ENCODE data around the gene DIAPH2.

Gene DIAPH2

GRCh38 chrX:97210501-97210900 lies 525.9 kb downstream of the DIAPH2 start:
- TF ChIP-seq CTCF (conservative IDR thresholded peaks at IDR 0.05; ENCODE audit: low read depth, low read length), result no peak
- H3K4me3 ChIP-seq (ENCODE audit: low read length), result no peak overlapping the region
- no peak for DNase-seq (ENCODE audit: low read depth)

- no peak for TF ChIP-seq CTCF (conservative IDR thresholded peaks at IDR 0.05; ENCODE audit: low read depth, low read length)
- H3K4me3 ChIP-seq (ENCODE audit: low read length), result no peak overlapping the region
- DNase-seq (ENCODE audit: low read depth), result no peak
These were observed 526.4 kb downstream of the DIAPH2 start for GRCh38 chrX:97211070-97211469.

GRCh38 chrX:97215186-97215585 lies 530.5 kb downstream of the DIAPH2 start:
- no peak for DNase-seq (ENCODE audit: low read depth)
- no peak overlapping the region for H3K4me3 ChIP-seq (ENCODE audit: low read length)

GRCh38 chrX:97224148-97224547 lies 539.5 kb downstream of the DIAPH2 start:
- no peak for DNase-seq (ENCODE audit: low read depth)
- no peak overlapping the region for H3K4me3 ChIP-seq (ENCODE audit: low read length)
- no peak for TF ChIP-seq CTCF (conservative IDR thresholded peaks at IDR 0.05; ENCODE audit: low read depth, low read length)

More at GRCh38 chrX:97215186-97215585, 530.5 kb downstream of the DIAPH2 start:
- no peak for TF ChIP-seq CTCF (conservative IDR thresholded peaks at IDR 0.05; ENCODE audit: low read depth, low read length)

- no peak for TF ChIP-seq CTCF (conservative IDR thresholded peaks at IDR 0.05; ENCODE audit: low read depth, low read length)
- H3K4me3 ChIP-seq (ENCODE audit: low read length), result no peak overlapping the region
- no peak for DNase-seq (ENCODE audit: low read depth)
These were observed 544.7 kb downstream of the DIAPH2 start for GRCh38 chrX:97229318-97229717.

GRCh38 chrX:97230948-97231347 lies 546.3 kb downstream of the DIAPH2 start:
- TF ChIP-seq CTCF (conservative IDR thresholded peaks at IDR 0.05; ENCODE audit: low read depth, low read length), result no peak
- no peak for DNase-seq (ENCODE audit: low read depth)
- no peak overlapping the region for H3K4me3 ChIP-seq (ENCODE audit: low read length)

GRCh38 chrX:97234471-97235081 lies 549.9 kb downstream of the DIAPH2 start:
- DNase-seq (ENCODE audit: low read depth), result no peak

More at GRCh38 chrX:97234471-97235081, 549.9 kb downstream of the DIAPH2 start:
- TF ChIP-seq CTCF (conservative IDR thresholded peaks at IDR 0.05; ENCODE audit: low read depth, low read length), result no peak
- H3K4me3 ChIP-seq (ENCODE audit: low read length), result no peak overlapping the region

All from retinal pigment epithelial cell (primary cell).